ENCODE data around the gene FAM186B. TPM values are rescaled to one million over a fixed set of nuclear protein-coding genes. Genes with fewer than 3 reads are reported as not detected.

The FAM186B gene
- polyA plus RNA-seq, 2 of the 4 experiments (the other 2 are of a cell fraction): 0.04 to 0.08 TPM

GRCh38 chr12:49548822-49549648, 56.4 kb downstream of the FAM186B start:
- FAIRE-seq (no peak), ATAC-seq (no peak), DNase-seq (ENCODE audit: low read depth in 1 of 2, low spot score in 1 of 2) (no peak)
- Histone ChIP-seq H3K4me1 (no peaks in the 10 kb centered on the region), H3K4me2 (no peak overlapping the region), H3K4me3 (no peak overlapping the region), H3K9me3 (no peaks in the 10 kb centered on the region), H3K27ac (no peak overlapping the region)
- POLR2A ChIA-PET: no interaction called here
- CTCF ChIA-PET: interaction anchor here (0.6 to 11.4 kb wide), 6 partner anchors 11 to 218 kb away, joined by 3 to 91 read pairs (median 22); no protein-coding TSS in a partner anchor
- no peak for TF ChIP-seq PHF8 (IDR thresholded peaks at IDR 0.05; ENCODE audit: borderline replicate concordance, low read depth)
- no peak for TF ChIP-seq JUN (IDR thresholded peaks at IDR 0.05)
- TF ChIP-seq ESRRA (IDR thresholded peaks at IDR 0.05; ENCODE audit: borderline replicate concordance, low read length): no peak
- TF ChIP-seq MAZ (IDR thresholded peaks at IDR 0.05; ENCODE audit: borderline replicate concordance, low read depth, low read length): no peak
- TF ChIP-seq HES2 (IDR thresholded peaks at IDR 0.05): no peak
- TF ChIP-seq CHD4 (IDR thresholded peaks at IDR 0.05; ENCODE audit: borderline replicate concordance): no peak
- TF ChIP-seq FOSL2 (IDR thresholded peaks at IDR 0.05): no peak
- no peak for TF ChIP-seq FOSL2 (CRISPR knock-in tag; IDR thresholded peaks at IDR 0.05)
- TF ChIP-seq REST (IDR thresholded peaks at IDR 0.05): no peak
- TF ChIP-seq CHD2 (IDR thresholded peaks at IDR 0.05; ENCODE audit: low read length, partially characterized antibody): no peak
- TF ChIP-seq TP53 (CRISPR knock-in tag; IDR thresholded peaks at IDR 0.05): no peak
- TF ChIP-seq HDAC2 (IDR thresholded peaks at IDR 0.05): no peak
- TF ChIP-seq ATOH8 (CRISPR knock-in tag; IDR thresholded peaks at IDR 0.05; ENCODE audit: low read depth): no peak
- TF ChIP-seq HOXA7 (CRISPR knock-in tag; IDR thresholded peaks at IDR 0.05): no peak
- no peak for TF ChIP-seq HMGXB4 (CRISPR knock-in tag; IDR thresholded peaks at IDR 0.05; ENCODE audit: borderline replicate concordance)
- whole genome bisulfite sequencing (ENCODE audit: missing lambda C conversion rate): 91% methylated on average over 53 of the region's 70 CpGs

- Histone ChIP-seq H3K4me1 (no peaks in the 10 kb centered on the region), H3K4me2 (no peak overlapping the region), H3K27ac (no peak overlapping the region), H3K9me3 (no peaks in the 10 kb centered on the region), H3K4me3 (no peak overlapping the region)
- ATAC-seq (no peak), FAIRE-seq (no peak), DNase-seq (ENCODE audit: low read depth in 1 of 2, low spot score in 1 of 2) (no peak)
- ChIA-PET CTCF (interaction anchor here (0.6 to 6.4 kb wide), 3 partner anchors 32 to 194 kb away, joined by 3 to 38 read pairs (median 3); no protein-coding TSS in a partner anchor), POLR2A (no interaction called here)
- WGBS (ENCODE audit: missing lambda C conversion rate): 83% methylated on average over 8 of the region's 8 CpGs
- TF ChIP-seq HEYL (CRISPR knock-in tag; IDR thresholded peaks at IDR 0.05) (no peak), ZNF302 (CRISPR knock-in tag; IDR thresholded peaks at IDR 0.05) (no peak), ELK1 (IDR thresholded peaks at IDR 0.05; ENCODE audit: low read depth, low read length) (no peak), EHMT2 (IDR thresholded peaks at IDR 0.05; ENCODE audit: low read depth) (no peak), JUN (IDR thresholded peaks at IDR 0.05) (no peak), HES2 (IDR thresholded peaks at IDR 0.05) (no peak), POLR2AphosphoS2 (conservative IDR thresholded peaks at IDR 0.05; ENCODE audit: low read length) (no peak), HMGXB4 (CRISPR knock-in tag; IDR thresholded peaks at IDR 0.05; ENCODE audit: borderline replicate concordance) (no peak), MAX (IDR thresholded peaks at IDR 0.05) (no peak), CTCF (IDR thresholded peaks at IDR 0.05) (no peak), MAZ (IDR thresholded peaks at IDR 0.05; ENCODE audit: borderline replicate concordance, low read depth, low read length) (no peak), HOXA7 (CRISPR knock-in tag; IDR thresholded peaks at IDR 0.05) (no peak)
Measured at GRCh38 chr12:49548481-49548821, 57.0 kb downstream of the FAM186B start.

All from A549 (cell line).